Measurements from ENCODE around the gene GSTCD. TPM values are rescaled to one million over a fixed set of nuclear protein-coding genes. Genes with fewer than 3 reads are reported as not detected.
"Not testable (repeated sequence)": the region's sequence is repeated elsewhere in the genome, so short reads cannot be mapped to it uniquely, and the experiment has no call there.

Gene GSTCD
- total and polyA plus RNA-seq, 4 donors, result 1.5 to 17.9 (median 8.4) TPM

DNA sequence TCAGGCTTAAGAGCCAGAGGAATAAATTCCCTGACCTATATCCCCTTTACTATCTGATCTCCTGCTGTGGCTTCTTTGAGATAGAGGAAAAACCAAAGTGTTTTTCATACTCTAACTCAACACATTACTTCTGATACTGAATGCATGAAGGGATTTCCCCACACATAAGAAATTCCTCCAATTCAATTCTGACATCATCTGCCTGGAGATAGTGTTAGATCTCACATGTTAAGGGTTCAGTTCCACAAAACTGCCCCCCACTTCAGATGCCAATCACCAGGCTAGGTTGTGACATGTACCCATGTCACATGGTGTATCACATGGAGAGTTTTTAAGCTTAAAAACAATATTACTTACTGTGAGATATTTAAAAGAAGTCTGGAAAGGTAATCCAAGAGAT lies 46.8 kb downstream of the GSTCD start:
- Histone ChIP-seq H3K36me3 (ENCODE audit: control insufficient read depth in 4 of 4, insufficient read depth in 4 of 4, low read length in 4 of 4) (no peaks in the 10 kb centered on the region), H3K9ac (ENCODE audit: insufficient read depth in 1 of 2, low read length in 2 of 2) (no peak overlapping the region), H3K4me3 (no peak overlapping the region), H3K4me1 (ENCODE audit: control insufficient read depth in 5 of 5, insufficient read depth in 5 of 5, low read length in 5 of 5) (no peaks in the 10 kb centered on the region), H3K27ac (ENCODE audit: low read depth in 1 of 2, low read length in 1 of 2) (no peak overlapping the region), H3K9me3 (ENCODE audit: control insufficient read depth in 4 of 4, insufficient read depth in 3 of 4, low read length in 3 of 4) (no peaks in the 10 kb centered on the region), H3K27me3 (ENCODE audit: control insufficient read depth in 3 of 3, insufficient read depth in 3 of 3, low read length in 2 of 3) (no peaks in the 10 kb centered on the region)
- ATAC-seq (ENCODE audit: insufficient read depth, low FRiP score), result no peak
- no peak for DNase-seq
- TF ChIP-seq CTCF (IDR thresholded peaks at IDR 0.05; ENCODE audit: control extremely low read depth, extremely low read depth), result no peak

GRCh38 chr4:105758958-105759357 lies 50.4 kb downstream of the GSTCD start:
- Histone ChIP-seq H3K4me1 (ENCODE audit: control insufficient read depth in 5 of 5, insufficient read depth in 5 of 5, low read length in 5 of 5) (no peaks in the 10 kb centered on the region), H3K9ac (ENCODE audit: insufficient read depth in 1 of 2, low read length in 2 of 2) (no peak overlapping the region), H3K27ac (ENCODE audit: low read depth in 1 of 2, low read length in 1 of 2) (no peak overlapping the region), H3K4me3 (no peak overlapping the region), H3K27me3 (ENCODE audit: control insufficient read depth in 3 of 3, insufficient read depth in 3 of 3, low read length in 2 of 3) (no peaks in the 10 kb centered on the region), H3K36me3 (ENCODE audit: control insufficient read depth in 4 of 4, insufficient read depth in 4 of 4, low read length in 4 of 4) (no peaks in the 10 kb centered on the region), H3K9me3 (ENCODE audit: control insufficient read depth in 4 of 4, insufficient read depth in 3 of 4, low read length in 3 of 4) (no peaks in the 10 kb centered on the region)
- ATAC-seq (ENCODE audit: insufficient read depth, low FRiP score) (no peak), DNase-seq (no peak)
- 97% methylated on average over 1 of the region's 1 CpG for WGBS, 2 donors
- no peak for TF ChIP-seq CTCF (IDR thresholded peaks at IDR 0.05; ENCODE audit: control extremely low read depth, extremely low read depth)

DNA sequence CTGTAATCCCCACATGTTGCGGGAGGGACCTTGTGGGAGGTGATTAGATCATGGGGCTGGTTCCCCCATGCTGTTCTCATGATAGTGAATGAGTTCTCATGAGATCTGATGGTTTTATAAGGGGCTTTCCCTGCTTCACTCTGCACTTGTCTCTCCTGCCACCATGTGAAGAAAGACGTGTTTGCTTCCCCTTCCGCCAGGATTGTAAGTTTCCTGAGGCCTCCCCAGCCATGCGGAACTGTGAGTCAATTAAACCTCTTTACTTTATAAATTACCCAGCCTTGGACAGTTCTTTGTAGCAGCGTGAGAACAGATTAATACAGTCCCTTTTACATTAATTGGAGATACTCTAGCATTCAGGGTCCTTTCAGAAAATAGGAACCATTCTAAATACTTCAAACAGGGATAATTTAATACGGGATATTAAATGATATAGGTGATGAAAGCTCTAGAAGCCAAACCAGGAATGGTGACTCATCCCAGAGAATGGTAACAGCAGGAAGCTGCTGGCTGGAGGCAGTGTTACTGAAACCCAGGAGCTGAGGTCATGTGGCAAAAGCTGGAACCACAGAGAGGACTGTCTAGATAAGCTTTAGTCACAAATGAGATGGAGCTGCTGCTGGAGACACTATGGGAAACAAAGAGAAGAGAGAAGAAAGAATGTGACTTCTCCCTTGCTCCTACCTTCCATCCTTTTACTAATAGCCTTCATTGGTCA lies 57.3 kb downstream of the GSTCD start:
- Histone ChIP-seq H3K36me3 (ENCODE audit: control insufficient read depth in 4 of 4, insufficient read depth in 4 of 4, low read length in 4 of 4) (no peaks in the 10 kb centered on the region), H3K27ac (ENCODE audit: low read depth in 1 of 2, low read length in 1 of 2) (no peak overlapping the region), H3K9me3 (ENCODE audit: control insufficient read depth in 4 of 4, insufficient read depth in 3 of 4, low read length in 3 of 4) (no peaks in the 10 kb centered on the region), H3K4me3 (no peak overlapping the region), H3K27me3 (ENCODE audit: control insufficient read depth in 3 of 3, insufficient read depth in 3 of 3, low read length in 2 of 3) (no peaks in the 10 kb centered on the region), H3K4me1 (ENCODE audit: control insufficient read depth in 5 of 5, insufficient read depth in 5 of 5, low read length in 5 of 5) (no peaks in the 10 kb centered on the region), H3K9ac (ENCODE audit: insufficient read depth in 1 of 2, low read length in 2 of 2) (no peak overlapping the region)
- WGBS, 2 donors, result 93 to 96% methylated on average over 6 of the region's 6 CpGs
- DNase-seq, result no peak
- no peak for ATAC-seq (ENCODE audit: insufficient read depth, low FRiP score)
- no peak for TF ChIP-seq CTCF (IDR thresholded peaks at IDR 0.05; ENCODE audit: control extremely low read depth, extremely low read depth)

DNA sequence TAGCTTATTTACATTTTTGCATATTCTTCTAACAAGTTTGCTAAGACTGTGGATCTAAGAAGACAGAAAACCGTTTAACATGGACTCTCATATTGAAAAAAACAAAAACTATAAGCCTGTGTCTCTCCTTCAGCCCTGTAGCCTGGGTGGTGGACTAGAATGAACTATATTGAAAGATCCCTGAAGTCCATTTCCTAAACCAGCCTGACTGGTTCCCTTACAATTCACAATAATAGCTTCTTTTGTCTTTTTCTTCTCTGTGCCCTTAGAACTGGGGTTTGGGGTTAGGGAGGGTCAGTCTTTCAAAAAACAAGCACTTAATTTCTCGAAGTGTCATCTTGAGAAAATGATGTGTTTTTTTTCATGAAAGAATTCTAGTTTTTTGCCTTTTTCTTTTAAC lies 59.0 kb downstream of the GSTCD start:
- no peaks in the 10 kb centered on the region for H3K9me3 ChIP-seq (ENCODE audit: control insufficient read depth in 4 of 4, insufficient read depth in 3 of 4, low read length in 3 of 4)
- no peaks in the 10 kb centered on the region for H3K4me1 ChIP-seq (ENCODE audit: control insufficient read depth in 5 of 5, insufficient read depth in 5 of 5, low read length in 5 of 5)
- ATAC-seq (ENCODE audit: insufficient read depth, low FRiP score) (no peak), DNase-seq (peak in 1 of 3 donors; percentile 9)
- no peak for TF ChIP-seq CTCF (IDR thresholded peaks at IDR 0.05; ENCODE audit: control extremely low read depth, extremely low read depth)
- no peak overlapping the region for H3K9ac ChIP-seq (ENCODE audit: insufficient read depth in 1 of 2, low read length in 2 of 2)
- no peaks in the 10 kb centered on the region for H3K27me3 ChIP-seq (ENCODE audit: control insufficient read depth in 3 of 3, insufficient read depth in 3 of 3, low read length in 2 of 3)
- WGBS, 2 donors, result 82 to 86% methylated on average over 2 of the region's 2 CpGs
- H3K27ac ChIP-seq (ENCODE audit: low read depth in 1 of 2, low read length in 1 of 2), result no peak overlapping the region
- no peaks in the 10 kb centered on the region for H3K36me3 ChIP-seq (ENCODE audit: control insufficient read depth in 4 of 4, insufficient read depth in 4 of 4, low read length in 4 of 4)
- H3K4me3 ChIP-seq, result no peak overlapping the region

GRCh38 chr4:105770524-105770923 lies 61.9 kb downstream of the GSTCD start:
- H3K4me3 ChIP-seq; H3K9me3 ChIP-seq (ENCODE audit: control insufficient read depth in 4 of 4, insufficient read depth in 3 of 4, low read length in 3 of 4); H3K36me3 ChIP-seq (ENCODE audit: control insufficient read depth in 4 of 4, insufficient read depth in 4 of 4, low read length in 4 of 4); H3K4me1 ChIP-seq (ENCODE audit: control insufficient read depth in 5 of 5, insufficient read depth in 5 of 5, low read length in 5 of 5); ATAC-seq (ENCODE audit: insufficient read depth, low FRiP score); DNase-seq; H3K27me3 ChIP-seq (ENCODE audit: control insufficient read depth in 3 of 3, insufficient read depth in 3 of 3, low read length in 2 of 3); H3K27ac ChIP-seq (ENCODE audit: low read depth in 1 of 2, low read length in 1 of 2); H3K9ac ChIP-seq (ENCODE audit: insufficient read depth in 1 of 2, low read length in 2 of 2): not testable (repeated sequence)

Measured in lung (tissue), 12 donors.